Vagina (tissue), 2 donors: ENCODE data around the gene UFD1.

Source experiments
- CTCF ChIP-seq, 3 experiments: fragments of 450-650 bp in 2 of 3; fragments of 200-600 bp in 1 of 3; sonication (generic) in 1 of 3; IDR thresholded peaks; one replicate each; pipeline ENCODE4 v1.5.1; 2017 to 2019; ENCODE audit warnings: antibody characterized with exemption in 3 of 3, mild to moderate bottlenecking in 2 of 3, moderate library complexity in 2 of 3
- POLR2AphosphoS5 ChIP-seq, 2 donors: sonication (generic); formaldehyde crosslinking; IDR thresholded peaks; one replicate each; pipeline ENCODE4 v1.9.0; 2017; ENCODE audit warnings: antibody characterized with exemption in 2 of 2, mild to moderate bottlenecking in 2 of 2, low read depth in 1 of 2; ENCODE audit not compliant: insufficient read depth in 1 of 2

- TF ChIP-seq POLR2AphosphoS5 (IDR thresholded peaks at IDR 0.05; ENCODE audit: insufficient read depth in 1 of 2, low read depth in 1 of 2) (no peak), CTCF (IDR thresholded peaks at IDR 0.05) (no peak)
Observed at GRCh38 chr22:19461506-19461905, 17.5 kb downstream of the UFD1 start.
